GM21360 (cell line): ENCODE results near the gene CCDC181.
A peak's percentile ranks its signal among the peaks of the same experiment; 100 is the strongest.
"Not testable (repeated sequence)": the region's sequence is repeated elsewhere in the genome, so short reads cannot be mapped to it uniquely, and the experiment has no call there.

Experiments
- ATAC-seq: cut with Tn5 transposase; IDR thresholded peaks from one replicate; pipeline ENCODE4 v1.9.1; 2021; ENCODE audit warnings: mild to moderate bottlenecking, moderate library complexity; ENCODE audit not compliant: unreplicated experiment

Gene CCDC181

GRCh38 chr1:169402578-169402977 lies 24.7 kb downstream of the CCDC181 start:
- ATAC-seq: not testable (repeated sequence)

- ATAC-seq: no peak
These were observed 31.3 kb downstream of the CCDC181 start for GRCh38 chr1:169395955-169396354.

GRCh38 chr1:169392406-169392805 lies 34.9 kb downstream of the CCDC181 start:
- ATAC-seq: no peak

GRCh38 chr1:169390303-169390702 lies 37.0 kb downstream of the CCDC181 start:
- peak; percentile 90 for ATAC-seq

GRCh38 chr1:169387399-169387798 lies 39.9 kb downstream of the CCDC181 start:
- no peak for ATAC-seq

- no peak for ATAC-seq
These were observed 43.8 kb downstream of the CCDC181 start for GRCh38 chr1:169383449-169383848.

GRCh38 chr1:169381162-169381561 lies 46.1 kb downstream of the CCDC181 start:
- ATAC-seq: no peak

GRCh38 chr1:169371404-169371803 lies 55.9 kb downstream of the CCDC181 start:
- ATAC-seq: no peak

GRCh38 chr1:169368406-169368769 lies 58.9 kb downstream of the CCDC181 start:
- ATAC-seq: no peak

- ATAC-seq: peak; percentile 91
These were observed 59.4 kb downstream of the CCDC181 start, which contains the start of the genes BLZF1 and NME7 for GRCh38 chr1:169367686-169368405. BLZF1 (plus strand) TSS chr1:169368195; CDS start chr1:169369523, 1,328 bp downstream. NME7 (minus strand) TSS chr1:169367797; CDS start chr1:169367710, 87 bp downstream.

GRCh38 chr1:169367096-169367685 lies 60.1 kb downstream of the CCDC181 start:
- ATAC-seq: no peak

- no peak for ATAC-seq
These were observed 62.3 kb downstream of the CCDC181 start for GRCh38 chr1:169364948-169365347.

- ATAC-seq: peak; percentile 27
These were observed 64.1 kb downstream of the CCDC181 start for GRCh38 chr1:169363046-169363730.

GRCh38 chr1:169361281-169361680 lies 66.0 kb downstream of the CCDC181 start:
- no peak for ATAC-seq

GRCh38 chr1:169360415-169360814 lies 66.9 kb downstream of the CCDC181 start:
- ATAC-seq: no peak

- no peak for ATAC-seq
These were observed 78.8 kb downstream of the CCDC181 start for GRCh38 chr1:169348383-169349036.

GRCh38 chr1:169347688-169348382 lies 79.4 kb downstream of the CCDC181 start:
- ATAC-seq: no peak

- no peak for ATAC-seq
These were observed 81.2 kb downstream of the CCDC181 start for GRCh38 chr1:169346036-169346589.

- no peak for ATAC-seq
These were observed 81.8 kb downstream of the CCDC181 start for GRCh38 chr1:169345511-169345910.
